Pons (tissue), 1 donor: ENCODE measurements around the gene SYNGR3.
A peak's percentile ranks its signal among the peaks of the same experiment; 100 is the strongest.
"Not testable (repeated sequence)": the region's sequence is repeated elsewhere in the genome, so short reads cannot be mapped to it uniquely, and the experiment has no call there.

Experiments
- DNase-seq: peaks from one replicate; pipeline ENCODE4 v3.0.0-alpha.2; 2016; ENCODE audit warnings: low spot score

SYNGR3 gene

DNA sequence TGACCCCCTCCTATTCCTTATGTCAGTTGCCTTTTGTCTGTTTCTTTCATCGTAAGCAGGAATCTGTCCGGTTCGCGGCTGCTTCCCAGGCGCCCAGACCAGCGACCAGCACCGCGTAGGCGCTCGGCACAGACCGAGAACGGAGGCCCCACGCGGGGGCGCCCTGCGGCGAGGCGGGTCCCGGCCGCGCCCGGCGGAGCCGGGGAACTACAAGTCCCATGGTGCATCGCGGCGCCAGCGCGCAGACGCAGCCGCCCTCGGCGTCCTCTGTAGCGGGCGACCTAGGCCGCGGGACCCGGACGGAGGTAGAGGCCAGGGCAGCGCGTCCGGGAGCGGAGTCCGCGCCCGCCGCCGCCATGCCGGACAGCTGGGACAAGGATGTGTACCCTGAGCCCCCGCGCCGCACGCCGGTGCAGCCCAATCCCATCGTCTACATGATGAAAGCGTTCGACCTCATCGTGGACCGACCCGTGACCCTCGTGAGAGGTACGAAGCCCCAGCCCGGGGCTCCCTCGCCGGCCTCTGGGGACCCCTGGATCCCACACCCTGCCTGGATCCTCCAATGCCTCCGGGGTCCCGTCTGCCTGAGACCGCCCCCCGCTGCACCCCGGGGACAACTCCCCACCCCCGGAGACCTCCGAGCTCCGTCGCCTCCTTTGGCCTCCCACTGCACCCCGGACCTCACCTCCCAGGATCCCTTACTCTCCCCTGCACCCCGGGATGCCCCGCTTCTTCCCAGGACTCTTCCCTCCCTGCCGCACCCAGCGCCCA is 30.3 kb upstream of the SYNGR3 start, which contains the start of gene NDUFB10:
Gene NDUFB10, plus strand, starts transcription at position 270 of the 771 bp plus-strand sequence. Its CDS starts 87 bp downstream, at position 357.
- peak; percentile 80 for DNase-seq

DNA sequence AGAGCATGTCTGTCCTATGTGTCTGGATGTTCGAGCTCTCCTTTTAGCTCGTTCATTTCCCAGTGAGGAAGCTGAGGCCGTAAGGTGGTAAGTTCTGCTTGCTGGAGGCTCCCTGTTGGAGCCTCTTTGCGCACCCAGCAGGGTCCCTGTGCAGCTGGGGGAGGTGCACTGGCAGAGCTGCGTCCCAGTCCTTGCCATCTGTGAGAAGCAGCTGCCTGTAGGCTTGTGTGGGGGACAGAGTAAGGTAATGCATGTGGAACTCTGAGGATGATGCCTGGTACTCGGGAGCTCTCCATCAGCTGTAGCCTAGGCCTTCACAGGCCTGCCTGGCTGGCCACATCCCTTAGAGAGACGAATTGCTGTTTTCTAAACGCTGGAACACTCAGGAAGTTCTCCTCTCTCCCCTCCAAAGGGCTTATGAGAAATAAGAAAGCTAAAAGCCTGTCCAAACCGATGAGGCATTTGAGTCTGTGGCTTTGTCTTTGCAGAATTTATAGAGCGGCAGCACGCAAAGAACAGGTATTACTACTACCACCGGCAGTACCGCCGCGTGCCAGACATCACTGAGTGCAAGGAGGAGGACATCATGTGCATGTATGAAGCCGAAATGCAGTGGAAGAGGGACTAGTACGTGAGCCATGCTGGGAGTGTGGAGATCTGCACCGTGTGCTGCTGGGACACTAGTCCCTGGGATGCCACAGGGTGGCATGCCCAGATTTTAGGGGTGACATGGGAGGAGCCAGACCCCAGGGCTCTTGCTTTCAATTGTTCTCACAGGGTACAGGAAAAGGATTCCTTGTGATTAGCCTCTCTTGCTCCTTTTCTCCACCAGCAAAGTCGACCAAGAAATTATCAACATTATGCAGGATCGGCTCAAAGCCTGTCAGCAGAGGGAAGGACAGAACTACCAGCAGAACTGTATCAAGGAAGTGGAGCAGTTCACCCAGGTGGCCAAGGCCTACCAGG is 28.8 kb upstream of the SYNGR3 start:
- DNase-seq, result no peak

DNA sequence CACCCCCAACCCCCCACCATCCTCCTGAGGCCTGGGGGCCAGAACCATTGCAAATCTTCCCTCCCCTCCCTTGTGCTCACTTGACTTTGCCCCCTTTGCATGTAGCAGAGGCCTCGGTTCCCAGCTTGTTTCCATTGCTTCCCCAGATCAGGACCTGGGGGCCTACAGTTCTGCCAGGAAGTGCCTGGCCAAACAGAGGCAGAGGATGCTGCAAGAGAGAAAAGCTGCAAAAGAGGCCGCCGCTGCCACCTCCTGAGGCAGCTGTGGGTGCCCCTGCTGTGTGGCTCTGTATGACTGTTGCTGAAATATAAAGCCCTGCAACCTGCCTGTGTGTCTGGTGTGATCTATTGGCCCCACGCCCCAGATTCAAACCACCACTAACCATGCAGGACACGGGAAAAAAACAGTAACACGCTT is 28.1 kb upstream of the SYNGR3 start:
- no peak for DNase-seq

DNA sequence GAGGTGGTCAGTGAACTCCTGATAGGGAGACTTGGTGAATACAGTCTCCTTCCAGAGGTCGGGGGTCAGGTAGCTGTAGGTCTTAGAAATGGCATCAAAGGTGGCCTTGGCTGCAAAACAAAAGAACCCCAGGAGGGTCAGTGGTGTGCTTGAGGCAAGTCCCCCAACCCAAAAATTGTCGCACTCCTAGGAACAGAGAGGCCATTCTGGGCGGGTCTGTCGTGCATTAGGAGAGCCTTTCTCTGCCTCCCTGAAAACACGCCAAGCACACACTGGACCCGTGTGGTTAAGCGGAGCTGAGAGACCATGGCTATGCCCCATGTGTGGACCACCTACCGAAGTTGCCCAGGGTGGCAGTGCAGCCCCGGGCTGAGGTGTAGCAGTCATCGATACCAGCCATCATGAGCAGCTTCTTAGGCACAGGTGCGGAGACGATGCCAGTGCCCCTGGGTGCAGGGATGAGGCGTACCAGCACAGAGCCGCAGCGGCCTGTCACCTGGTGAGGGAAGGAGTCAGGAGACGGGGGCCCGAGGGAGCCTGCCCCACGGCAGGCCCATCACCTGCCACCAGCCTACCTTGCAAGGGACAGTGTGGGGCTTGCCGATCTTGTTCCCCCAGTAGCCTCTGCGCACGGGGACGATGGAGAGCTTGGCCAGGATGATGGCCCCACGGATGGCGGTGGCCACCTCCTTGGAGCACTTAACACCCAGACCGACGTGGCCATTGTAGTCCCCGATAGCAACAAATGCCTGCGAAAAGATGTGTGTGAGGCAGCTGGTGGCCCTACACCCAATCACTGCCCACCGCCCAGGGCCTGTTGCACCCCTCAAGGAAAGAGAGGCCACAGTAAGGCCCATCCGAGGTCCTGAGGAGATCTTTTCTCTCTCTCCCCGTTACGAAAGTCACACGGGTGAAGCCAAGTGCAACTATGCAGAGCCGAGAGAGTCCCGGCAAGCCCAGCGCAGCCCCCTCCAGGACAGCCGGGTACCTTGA is 27.3 kb upstream of the SYNGR3 start:
- DNase-seq, result not testable (repeated sequence)

DNA sequence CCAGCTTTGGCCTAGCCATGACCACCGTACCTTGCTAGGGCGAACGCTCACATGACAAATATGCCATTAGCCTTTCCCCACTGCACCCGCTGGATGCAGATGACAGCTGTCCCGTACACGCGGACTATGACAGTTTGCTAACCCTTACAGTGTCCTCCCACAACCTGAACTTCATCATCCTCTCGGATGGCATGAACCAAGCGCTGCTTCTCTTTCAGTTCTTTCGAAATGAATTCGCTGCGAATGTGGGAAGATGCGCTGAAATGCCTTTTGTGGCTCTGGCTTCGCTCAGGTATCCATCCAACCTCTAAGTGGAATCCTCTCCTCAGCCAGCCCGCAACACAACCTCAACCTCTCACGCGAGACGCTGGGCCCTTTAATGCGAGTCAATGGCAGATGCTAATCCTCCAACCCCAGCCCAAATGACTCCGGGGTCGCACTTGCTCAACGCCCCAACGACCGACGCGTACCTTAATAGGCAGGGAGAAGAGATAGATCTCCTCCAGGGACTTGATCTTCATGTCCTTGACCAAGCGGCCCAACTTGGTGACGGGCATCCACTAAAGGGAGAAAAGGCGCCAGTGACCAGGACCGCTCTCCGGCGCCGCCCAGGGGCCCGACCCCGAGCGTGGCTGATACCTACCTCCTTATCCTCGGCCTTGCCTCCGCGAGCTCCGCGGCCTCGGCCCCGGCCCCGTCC is 25.8 kb upstream of the SYNGR3 start:
- no peak for DNase-seq

DNA sequence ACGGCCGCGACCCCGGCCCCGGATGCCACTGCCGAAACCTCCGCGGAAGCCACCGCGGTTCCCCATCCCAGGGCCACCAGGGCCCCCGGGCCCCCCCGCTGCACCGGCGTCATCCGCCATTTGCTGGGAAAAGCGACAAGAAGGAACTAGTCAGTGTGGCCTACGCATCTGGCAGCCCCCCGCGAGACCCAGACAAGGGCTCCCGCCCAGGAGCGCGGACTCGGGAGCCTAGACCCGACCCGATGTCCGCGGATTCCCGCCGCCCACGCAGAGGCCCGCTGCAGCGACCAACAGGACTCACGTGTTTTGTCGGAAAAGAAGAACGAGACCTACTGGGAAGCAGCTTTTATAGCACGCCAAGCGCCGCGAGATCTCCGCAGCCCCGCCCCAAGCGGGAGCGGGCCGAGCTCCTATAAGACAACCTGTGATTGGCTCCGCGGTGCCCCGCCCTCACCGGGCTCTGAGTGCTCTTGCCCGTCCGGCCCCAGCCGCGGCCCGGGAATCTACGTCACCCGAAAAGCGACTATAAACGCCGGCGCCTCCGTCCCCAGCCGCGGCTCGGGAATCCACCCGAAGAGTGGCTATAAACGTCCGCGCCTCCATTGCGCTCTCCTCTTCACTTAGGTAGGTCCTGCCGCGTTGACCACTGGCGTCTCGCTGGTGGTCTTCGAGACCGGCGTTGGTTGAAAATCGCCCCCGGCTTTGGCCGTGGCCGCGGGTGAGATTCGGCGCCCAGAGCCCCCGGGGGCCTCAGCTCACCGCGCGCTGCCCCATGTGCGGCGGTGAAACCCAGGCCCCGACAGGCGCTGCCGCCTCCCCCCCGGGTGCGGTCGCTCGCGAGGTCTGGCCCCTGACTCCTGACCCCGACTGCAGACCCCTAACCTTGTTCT is 25.0 kb upstream of the SYNGR3 start, which contains the start of gene RPS2:
Gene RPS2, minus strand, starts transcription at position 321 of the 890 bp plus-strand sequence. Its CDS starts 201 bp downstream, at position 120.
- DNase-seq, result peak; percentile 98

DNA sequence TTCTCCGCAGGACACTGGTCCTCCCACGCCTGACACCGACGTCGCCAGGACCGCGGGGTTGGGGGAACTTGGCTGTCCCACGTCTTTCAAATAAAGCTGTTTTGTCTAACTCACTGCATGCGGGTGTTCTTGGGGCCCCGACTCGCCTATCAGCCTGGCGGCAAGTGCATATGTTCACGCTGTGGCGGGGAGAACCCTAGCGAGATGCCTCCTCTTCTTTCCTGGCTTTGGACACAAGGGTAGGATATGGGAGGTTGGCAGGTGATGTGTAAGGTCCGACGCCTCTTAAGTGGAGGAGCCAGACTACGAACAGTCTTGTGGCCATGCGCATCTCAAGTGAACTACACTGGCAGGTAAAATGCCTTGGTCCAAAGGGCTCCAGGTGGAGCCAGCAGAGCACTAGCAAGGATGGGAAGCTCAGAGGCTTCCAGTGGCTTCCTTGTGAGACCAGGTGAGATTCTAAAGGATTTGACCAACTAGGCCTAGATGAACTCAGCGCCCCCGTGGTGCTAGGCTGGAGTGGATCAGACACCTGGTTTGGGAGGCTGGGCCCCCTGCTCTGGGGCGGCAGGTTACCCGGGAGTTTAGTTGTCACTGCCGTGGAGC is 24.3 kb upstream of the SYNGR3 start:
- no peak for DNase-seq

DNA sequence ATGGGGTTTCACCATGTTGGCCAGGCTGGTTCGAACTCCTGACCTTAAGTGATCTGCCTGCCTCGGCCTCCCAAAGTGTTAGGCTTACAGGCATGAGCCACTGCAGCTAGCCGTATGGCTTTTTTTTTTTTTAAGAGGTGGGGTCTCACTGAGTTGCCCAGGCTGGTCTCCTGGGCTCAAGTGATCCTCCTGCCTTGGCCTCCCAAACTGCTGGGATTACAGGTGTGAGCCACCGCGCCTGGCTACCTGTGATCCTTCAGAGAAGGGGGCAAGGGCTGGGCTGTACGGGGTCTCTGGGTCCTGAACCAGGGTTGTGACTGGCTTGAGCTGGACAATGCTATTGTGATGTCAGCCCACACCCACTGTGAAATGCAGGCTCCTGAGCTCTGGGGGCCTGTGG is 23.3 kb upstream of the SYNGR3 start, which contains the start of gene RNF151:
Gene RNF151, plus strand, starts transcription at position 397 of the 400 bp plus-strand sequence. CDS start 26 bp downstream, outside the sequence.
- DNase-seq, result no peak

DNA sequence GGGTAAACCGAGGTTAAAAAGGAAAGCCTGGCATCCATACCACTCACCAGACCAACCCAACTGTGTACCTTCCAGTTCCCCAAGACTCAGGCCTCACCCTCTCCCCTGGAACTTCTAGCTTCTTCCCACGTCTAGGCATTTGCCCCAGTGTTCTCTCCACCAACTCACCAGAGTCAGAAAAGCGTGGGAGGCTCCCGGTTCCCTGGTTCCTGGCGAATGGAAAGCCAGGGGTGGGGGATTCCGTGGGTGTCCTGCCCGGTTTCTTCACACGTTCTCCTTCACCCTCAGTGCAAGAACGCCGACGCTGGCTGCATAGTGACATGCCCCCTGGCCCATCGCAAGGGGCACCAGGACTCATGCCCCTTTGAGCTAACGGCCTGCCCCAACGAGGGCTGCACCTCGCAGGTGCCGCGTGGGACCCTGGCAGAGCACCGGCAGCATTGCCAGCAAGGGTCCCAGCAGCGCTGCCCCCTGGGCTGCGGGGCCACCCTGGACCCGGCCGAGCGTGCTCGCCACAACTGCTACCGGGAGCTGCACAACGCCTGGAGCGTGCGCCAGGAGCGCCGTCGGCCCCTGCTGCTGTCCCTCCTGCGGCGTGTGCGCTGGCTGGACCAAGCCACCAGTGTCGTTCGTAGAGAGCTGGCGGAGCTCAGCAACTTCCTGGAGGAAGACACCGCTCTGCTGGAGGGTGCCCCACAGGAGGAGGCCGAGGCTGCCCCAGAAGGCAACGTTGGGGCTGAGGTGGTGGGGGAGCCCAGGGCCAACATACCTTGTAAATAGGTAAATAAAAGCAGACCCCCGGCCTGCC is 21.4 kb upstream of the SYNGR3 start:
- DNase-seq, result no peak

DNA sequence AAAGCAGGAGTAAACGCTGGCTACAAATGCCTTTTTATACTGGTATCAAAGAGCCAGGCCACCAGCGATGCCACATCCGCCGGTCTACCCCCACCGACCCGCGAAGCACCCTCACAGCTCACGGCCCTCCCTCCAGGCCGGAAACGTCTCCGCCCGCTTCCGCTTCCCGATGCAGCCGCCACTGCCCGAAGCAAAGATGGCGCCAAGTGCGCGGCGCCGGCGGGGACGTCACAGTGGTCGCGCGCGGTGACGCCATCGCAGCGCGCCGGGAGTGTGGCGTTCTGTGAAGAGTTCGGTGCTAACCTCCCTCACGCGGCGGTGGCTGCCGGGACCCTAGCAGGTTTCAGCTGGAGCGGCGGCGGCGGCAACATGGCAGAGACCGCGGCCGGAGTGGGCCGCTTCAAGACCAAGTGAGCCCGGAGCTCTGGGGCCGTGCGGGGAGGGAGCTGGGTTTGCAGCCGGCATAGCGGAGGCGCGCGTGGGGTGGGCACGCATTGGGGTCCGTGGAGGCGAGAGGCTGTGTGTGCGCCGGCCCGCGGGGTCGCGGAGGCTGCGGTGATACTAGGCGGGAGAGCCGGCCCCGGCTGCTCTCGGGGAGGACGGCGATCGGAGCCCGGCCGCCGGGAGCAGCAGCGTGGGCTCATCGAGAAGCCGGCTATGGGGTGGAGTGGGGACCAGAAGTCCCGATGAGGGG is 17.8 kb upstream of the SYNGR3 start, which contains the start of gene TBL3:
Gene TBL3, plus strand, starts transcription at position 258 of the 694 bp plus-strand sequence. Its CDS starts 112 bp downstream, at position 370.
- DNase-seq, result peak; percentile 87

DNA sequence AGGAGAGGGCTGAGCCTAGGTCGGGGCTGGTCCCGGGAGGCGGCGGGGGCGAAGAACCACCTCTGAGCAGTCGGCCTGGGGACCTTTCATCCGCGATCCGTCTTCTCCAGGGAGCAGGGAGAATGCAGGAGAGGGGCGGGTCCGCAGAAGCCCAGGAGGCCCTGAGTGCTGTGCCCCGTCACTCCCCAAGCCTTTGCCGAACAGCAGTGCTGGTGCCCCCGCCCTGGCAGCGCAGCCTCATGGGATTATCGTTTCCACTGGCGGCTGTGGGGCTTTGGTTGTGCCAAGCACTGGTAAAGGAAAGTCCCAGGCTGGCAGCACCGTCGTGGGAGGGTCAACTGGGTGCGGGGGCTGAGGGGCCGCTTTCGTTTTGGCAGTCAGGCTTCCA is 17.3 kb upstream of the SYNGR3 start:
- DNase-seq, result no peak

DNA sequence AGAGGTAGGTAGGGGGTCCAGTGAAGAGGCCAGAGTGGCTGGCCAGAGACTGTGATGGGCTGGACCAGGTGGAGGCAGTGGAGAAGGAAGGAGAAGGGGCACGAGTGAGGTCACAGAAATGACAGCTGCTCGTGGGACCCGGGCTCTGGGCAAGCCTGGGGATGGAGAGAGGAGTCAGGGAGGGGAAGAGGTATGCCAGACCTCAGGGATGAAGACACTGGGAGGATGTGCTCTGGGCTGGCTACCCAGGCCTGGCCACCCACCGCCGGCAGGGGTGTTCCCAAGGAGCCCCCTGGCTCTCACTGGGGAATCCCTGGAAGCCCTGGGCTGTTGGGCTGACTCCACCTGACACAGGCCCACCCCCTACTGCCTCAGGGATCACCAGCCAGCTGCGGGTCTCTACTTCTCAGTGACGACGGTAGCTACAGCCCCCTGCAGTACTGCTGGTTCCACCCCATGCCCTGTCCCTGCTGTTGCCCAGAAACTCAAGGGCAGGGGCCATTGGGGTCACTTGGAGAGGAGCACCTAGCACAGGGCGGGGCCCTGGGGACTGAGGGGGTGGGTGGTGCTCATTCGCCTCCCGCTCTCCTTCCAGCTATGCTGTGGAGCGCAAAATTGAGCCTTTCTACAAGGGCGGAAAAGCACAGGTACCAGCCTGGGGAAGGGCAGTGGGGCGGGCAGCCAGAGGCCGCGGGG is 16.2 kb upstream of the SYNGR3 start:
- DNase-seq, result no peak

DNA sequence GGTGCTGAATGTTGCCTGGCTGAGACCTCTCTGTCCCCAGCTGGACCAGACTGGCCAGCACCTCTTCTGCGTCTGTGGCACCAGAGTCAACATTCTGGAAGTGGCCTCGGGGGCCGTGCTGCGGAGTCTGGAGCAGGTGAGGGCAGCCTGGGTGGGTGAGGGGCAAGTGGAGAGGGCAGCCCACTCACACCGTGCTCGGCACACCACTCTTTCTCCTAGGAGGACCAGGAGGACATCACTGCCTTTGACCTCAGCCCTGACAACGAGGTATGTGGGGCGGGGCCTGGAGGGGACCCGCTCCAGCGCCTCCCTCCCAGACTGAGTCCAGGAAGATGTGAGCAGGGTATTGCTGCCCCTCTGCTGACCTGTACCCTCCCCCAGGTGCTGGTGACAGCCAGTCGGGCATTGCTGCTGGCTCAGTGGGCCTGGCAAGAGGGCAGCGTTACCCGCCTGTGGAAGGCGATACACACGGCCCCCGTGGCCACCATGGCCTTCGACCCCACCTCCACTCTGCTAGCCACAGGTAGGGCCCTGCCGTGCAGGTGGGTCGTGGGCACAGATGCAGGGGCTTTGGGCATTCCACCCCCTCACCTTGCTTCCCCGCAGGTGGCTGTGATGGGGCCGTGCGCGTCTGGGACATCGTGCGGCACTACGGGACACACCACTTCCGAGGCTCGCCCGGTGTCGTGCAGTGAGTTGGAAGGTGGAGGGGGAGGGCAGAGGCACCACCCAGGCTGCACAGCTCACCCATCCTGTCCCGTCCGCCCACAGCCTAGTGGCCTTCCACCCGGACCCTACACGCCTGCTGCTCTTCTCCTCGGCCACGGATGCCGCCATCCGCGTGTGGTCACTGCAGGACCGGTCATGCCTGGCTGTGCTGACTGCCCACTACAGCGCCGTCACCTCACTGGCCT is 15.4 kb upstream of the SYNGR3 start:
- DNase-seq, result no peak

DNA sequence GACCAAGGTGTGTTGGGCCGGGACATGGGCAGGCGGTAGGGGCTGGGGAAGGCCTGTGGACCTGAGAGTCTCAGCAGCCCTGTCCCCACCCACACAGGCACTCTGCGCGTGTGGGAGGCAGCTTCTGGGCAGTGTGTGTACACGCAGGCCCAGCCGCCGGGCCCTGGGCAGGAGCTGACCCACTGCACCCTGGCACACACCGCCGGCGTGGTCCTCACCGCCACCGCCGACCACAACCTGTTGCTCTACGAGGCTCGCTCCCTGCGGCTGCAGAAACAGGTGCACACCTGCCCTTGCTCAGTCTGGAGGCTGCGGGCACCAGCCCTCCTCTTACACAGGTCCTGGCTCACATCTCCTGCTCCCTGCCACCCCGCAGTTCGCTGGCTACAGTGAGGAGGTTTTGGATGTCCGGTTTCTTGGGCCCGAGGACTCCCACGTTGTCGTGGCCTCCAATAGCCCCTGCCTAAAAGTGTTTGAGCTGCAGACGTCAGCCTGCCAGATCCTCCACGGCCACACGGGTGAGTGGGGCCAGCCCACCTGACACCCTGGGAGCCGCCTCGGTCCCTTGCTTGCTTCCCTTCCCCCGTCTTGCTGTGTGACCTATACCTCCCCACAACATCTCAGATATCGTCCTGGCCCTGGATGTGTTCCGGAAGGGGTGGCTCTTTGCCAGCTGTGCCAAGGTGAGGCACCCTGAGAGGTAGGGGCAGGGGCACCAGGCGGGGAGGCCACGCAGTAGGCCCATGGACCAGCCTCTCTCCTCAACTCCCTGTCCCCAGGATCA is 14.1 kb upstream of the SYNGR3 start:
- no peak for DNase-seq

DNA sequence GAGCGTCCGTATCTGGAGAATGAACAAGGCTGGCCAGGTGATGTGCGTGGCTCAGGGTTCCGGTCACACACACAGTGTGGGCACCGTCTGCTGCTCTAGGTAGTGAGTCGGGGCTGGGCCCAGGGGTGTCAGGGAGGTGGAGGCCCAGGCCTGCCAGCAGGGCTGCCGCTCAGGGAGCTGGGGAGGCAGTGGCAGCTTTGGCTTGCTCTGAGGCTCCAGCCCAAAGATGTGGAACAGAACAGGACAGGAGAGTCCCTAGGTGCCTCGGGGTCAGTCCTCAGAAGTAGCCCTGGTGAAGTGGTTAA is 13.6 kb upstream of the SYNGR3 start:
- DNase-seq, result no peak
